ENCODE measurements around the gene SLC18B1. TPM values are rescaled to one million over a fixed set of nuclear protein-coding genes. Genes with fewer than 3 reads are reported as not detected.

Gene SLC18B1
- total and polyA plus RNA-seq, 2 of the 13 experiments (the other 11 are each of a cell fraction or from before 2014, with no cell fraction given) = 11.4 to 13.8 TPM

GRCh38 chr6:132813173-132813856 is 14.9 kb upstream of the SLC18B1 start (continued):
- TF ChIP-seq HNF4G (IDR thresholded peaks at IDR 0.05; ENCODE audit: borderline replicate concordance, low read depth, low read length) = no peak
- TF ChIP-seq HNF4G (CRISPR knock-in tag; IDR thresholded peaks at IDR 0.05; ENCODE audit: borderline replicate concordance, low read depth) = no peak
- no peak for TF ChIP-seq ZSCAN12 (CRISPR knock-in tag; IDR thresholded peaks at IDR 0.05)
- TF ChIP-seq SMAD3 (CRISPR knock-in tag; IDR thresholded peaks at IDR 0.05) = 0 out of 2 replicates have a peak, but pooled peaks have one; percentile 9
- TF ChIP-seq ZMYM3 (CRISPR knock-in tag; IDR thresholded peaks at IDR 0.05) = no peak
- TF ChIP-seq HOXA9 (CRISPR knock-in tag; IDR thresholded peaks at IDR 0.05; ENCODE audit: borderline replicate concordance) = no peak
- no peak for TF ChIP-seq HES4 (CRISPR knock-in tag; IDR thresholded peaks at IDR 0.05; ENCODE audit: borderline replicate concordance)
- TF ChIP-seq ZNF552 (CRISPR knock-in tag; IDR thresholded peaks at IDR 0.05; ENCODE audit: borderline replicate concordance) = no peak; the same call in 1 of the 2 replicates
- TF ChIP-seq, protein P1, sequence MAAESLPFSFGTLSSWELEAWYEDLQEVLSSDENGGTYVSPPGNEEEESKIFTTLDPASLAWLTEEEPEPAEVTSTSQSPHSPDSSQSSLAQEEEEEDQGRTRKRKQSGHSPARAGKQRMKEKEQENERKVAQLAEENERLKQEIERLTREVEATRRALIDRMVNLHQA (CRISPR knock-in tag; IDR thresholded peaks at IDR 0.05) = no peak
- TF ChIP-seq NAIF1 (CRISPR knock-in tag; IDR thresholded peaks at IDR 0.05; ENCODE audit: borderline replicate concordance) = no peak
- TF ChIP-seq, protein P2, sequence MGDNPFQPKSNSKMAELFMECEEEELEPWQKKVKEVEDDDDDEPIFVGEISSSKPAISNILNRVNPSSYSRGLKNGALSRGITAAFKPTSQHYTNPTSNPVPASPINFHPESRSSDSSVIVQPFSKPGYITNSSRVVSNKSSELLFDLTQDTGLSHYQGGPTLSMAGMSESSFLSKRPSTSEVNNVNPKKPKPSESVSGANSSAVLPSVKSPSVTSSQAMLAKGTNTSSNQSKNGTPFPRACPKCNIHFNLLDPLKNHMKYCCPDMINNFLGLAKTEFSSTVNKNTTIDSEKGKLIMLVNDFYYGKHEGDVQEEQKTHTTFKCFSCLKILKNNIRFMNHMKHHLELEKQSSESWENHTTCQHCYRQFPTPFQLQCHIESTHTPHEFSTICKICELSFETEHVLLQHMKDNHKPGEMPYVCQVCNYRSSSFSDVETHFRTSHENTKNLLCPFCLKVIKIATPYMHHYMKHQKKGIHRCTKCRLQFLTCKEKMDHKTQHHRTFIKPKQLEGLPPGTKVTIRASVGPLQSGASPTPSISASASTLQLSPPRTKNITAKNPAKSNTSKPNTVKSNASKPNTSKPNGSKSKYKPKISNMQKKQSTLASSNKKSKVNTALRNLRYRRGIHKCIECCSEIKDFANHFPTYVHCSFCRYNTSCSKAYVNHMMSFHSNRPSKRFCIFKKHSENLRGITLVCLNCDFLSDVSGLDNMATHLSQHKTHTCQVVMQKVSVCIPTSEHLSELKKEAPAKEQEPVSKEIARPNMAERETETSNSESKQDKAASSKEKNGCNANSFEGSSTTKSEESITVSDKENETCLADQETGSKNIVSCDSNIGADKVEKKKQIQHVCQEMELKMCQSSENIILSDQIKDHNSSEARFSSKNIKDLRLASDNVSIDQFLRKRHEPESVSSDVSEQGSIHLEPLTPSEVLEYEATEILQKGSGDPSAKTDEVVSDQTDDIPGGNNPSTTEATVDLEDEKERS (CRISPR knock-in tag; IDR thresholded peaks at IDR 0.05) = no peak
- TF ChIP-seq RNF219 (CRISPR knock-in tag; IDR thresholded peaks at IDR 0.05) = no peak; the same call in 1 of the 2 replicates
- TF ChIP-seq ARNTL (CRISPR knock-in tag; IDR thresholded peaks at IDR 0.05) = no peak
- TF ChIP-seq, protein P3, sequence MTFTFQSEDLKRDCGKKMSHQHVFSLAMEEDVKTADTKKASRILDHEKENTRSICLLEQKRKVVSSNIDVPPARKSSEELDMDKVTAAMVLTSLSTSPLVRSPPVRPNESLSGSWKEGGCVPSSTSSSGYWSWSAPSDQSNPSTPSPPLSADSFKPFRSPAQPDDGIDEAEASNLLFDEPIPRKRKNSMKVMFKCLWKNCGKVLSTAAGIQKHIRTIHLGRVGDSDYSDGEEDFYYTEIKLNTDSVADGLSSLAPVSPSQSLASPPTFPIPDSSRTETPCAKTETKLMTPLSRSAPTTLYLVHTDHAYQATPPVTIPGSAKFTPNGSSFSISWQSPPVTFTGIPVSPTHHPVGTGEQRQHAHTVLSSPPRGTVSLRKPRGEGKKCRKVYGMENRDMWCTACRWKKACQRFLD (CRISPR knock-in tag; IDR thresholded peaks at IDR 0.05; ENCODE audit: borderline replicate concordance) = no peak
- peak; percentile 30; the same call in 1 of the 2 replicates for TF ChIP-seq TFDP2 (CRISPR knock-in tag; IDR thresholded peaks at IDR 0.05)
- TF ChIP-seq ZNF251 (CRISPR knock-in tag; IDR thresholded peaks at IDR 0.05) = no peak
- TF ChIP-seq, protein P4, sequence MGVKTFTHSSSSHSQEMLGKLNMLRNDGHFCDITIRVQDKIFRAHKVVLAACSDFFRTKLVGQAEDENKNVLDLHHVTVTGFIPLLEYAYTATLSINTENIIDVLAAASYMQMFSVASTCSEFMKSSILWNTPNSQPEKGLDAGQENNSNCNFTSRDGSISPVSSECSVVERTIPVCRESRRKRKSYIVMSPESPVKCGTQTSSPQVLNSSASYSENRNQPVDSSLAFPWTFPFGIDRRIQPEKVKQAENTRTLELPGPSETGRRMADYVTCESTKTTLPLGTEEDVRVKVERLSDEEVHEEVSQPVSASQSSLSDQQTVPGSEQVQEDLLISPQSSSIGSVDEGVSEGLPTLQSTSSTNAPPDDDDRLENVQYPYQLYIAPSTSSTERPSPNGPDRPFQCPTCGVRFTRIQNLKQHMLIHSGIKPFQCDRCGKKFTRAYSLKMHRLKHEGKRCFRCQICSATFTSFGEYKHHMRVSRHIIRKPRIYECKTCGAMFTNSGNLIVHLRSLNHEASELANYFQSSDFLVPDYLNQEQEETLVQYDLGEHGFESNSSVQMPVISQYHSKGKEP (CRISPR knock-in tag; IDR thresholded peaks at IDR 0.05) = peak; percentile 40; the same call in 1 of the 2 replicates

Data from HepG2 (cell line).